Measurements from ENCODE around the gene PLAC1. TPM values are rescaled to one million over a fixed set of nuclear protein-coding genes. Genes with fewer than 3 reads are reported as not detected.

Gene PLAC1
- total RNA-seq, 1 experiment from 2014 or later: 0.34 TPM

DNA sequence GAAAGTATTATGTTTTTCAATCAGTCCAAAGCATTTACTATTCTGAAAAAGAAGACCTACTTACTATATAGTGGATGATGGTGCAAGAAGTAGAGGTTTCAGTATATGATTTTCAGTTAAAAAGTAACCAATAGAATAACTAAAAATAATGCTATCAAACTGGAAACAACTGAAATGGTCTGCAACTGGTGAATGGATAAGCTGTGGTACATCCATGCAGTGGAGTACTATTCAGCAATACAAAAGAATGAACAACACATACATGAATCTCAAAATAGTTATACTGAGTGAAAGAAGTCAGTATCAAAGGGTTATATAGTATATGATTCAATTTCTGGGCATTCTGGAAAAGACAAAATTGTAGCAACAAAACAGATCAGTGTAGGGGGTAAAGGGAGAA is 55.9 kb downstream of the PLAC1 start:
- TF ChIP-seq FOSL1 (IDR thresholded peaks at IDR 0.05; ENCODE audit: low read depth): no peak
- no peak for TF ChIP-seq SRF (IDR thresholded peaks at IDR 0.05; ENCODE audit: low read depth)
- no peak for TF ChIP-seq CTCF (IDR thresholded peaks at IDR 0.05 in 2 of 3, conservative IDR thresholded peaks at IDR 0.05 in 1 of 3; ENCODE audit: borderline replicate concordance in 1 of 3, insufficient read depth in 1 of 3, low read depth in 2 of 3, low read length in 2 of 3)
- no peak for TF ChIP-seq EGR1 (IDR thresholded peaks at IDR 0.05; ENCODE audit: low read depth)
- TF ChIP-seq, protein P1, sequence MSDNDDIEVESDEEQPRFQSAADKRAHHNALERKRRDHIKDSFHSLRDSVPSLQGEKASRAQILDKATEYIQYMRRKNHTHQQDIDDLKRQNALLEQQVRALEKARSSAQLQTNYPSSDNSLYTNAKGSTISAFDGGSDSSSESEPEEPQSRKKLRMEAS (IDR thresholded peaks at IDR 0.05): no peak
- DNase-seq (ENCODE audit: low read depth, low spot score) (no peak), ATAC-seq (no peak)
- H3K79me2 ChIP-seq (ENCODE audit: insufficient read depth, low read length): no peaks in the 10 kb centered on the region
- POLR2A ChIA-PET: no interaction called here
- H3K27me3 ChIP-seq (ENCODE audit: insufficient read depth, low read length): peaks cover 4% of the 10 kb centered on the region; the same call in 1 of the 2 replicates
- peaks cover 22 to 40% of the 10 kb centered on the region in 2 experiments for H3K4me1 ChIP-seq (ENCODE audit: control insufficient read depth in 1 of 2, insufficient read depth in 2 of 2, low read length in 2 of 2)
- no peak overlapping the region for H2AFZ ChIP-seq (ENCODE audit: low read depth, low read length, poor library complexity, severe bottlenecking)
- BruUV-seq (replicated peaks): no TSS peak
- no peaks in the 10 kb centered on the region for H3K36me3 ChIP-seq (ENCODE audit: control insufficient read depth in 1 of 2, insufficient read depth in 2 of 2, low read length in 2 of 2)
- H3K9ac ChIP-seq (ENCODE audit: low read length): no peak overlapping the region
- CTCF ChIA-PET: no interaction called here
- H3K4me3 ChIP-seq (replicated peaks in 1 of 2; ENCODE audit: low read depth in 1 of 2, low read length in 2 of 2): no peak overlapping the region
- H3K4me2 ChIP-seq (ENCODE audit: low read length): no peak overlapping the region
- no peaks in the 10 kb centered on the region for H3K9me3 ChIP-seq (ENCODE audit: control insufficient read depth in 1 of 2, insufficient read depth in 1 of 2, low read depth in 1 of 2, low read length in 2 of 2)
- no peaks in the 10 kb centered on the region for H3K9me2 ChIP-seq (ENCODE audit: insufficient read depth)
- intact Hi-C loops (cut with micrococcal nuclease): no loop called here
- no peak overlapping the region for H3K27ac ChIP-seq (ENCODE audit: low read depth, low read length)
- H4K20me1 ChIP-seq (ENCODE audit: insufficient read depth): no peaks in the 10 kb centered on the region
- RAD21 ChIA-PET (ENCODE audit: low non-redundant PET in 1 of 2, low total read pairs in 2 of 2, uncharacterized antibody in 2 of 2, unreplicated experiment in 2 of 2): no interaction called here

GRCh38 chrX:134601240-134601765 is 57.0 kb downstream of the PLAC1 start:
- ChIA-PET CTCF (no interaction called here), POLR2A (no interaction called here), RAD21 (ENCODE audit: low non-redundant PET in 1 of 2, low total read pairs in 2 of 2, uncharacterized antibody in 2 of 2, unreplicated experiment in 2 of 2) (no interaction called here)
- no peak overlapping the region for H3K9ac ChIP-seq (ENCODE audit: low read length)
- H3K4me2 ChIP-seq (ENCODE audit: low read length): peak overlapping the region; percentile 37; the same call in 1 of the 2 replicates
- ATAC-seq (no peak), DNase-seq (ENCODE audit: low read depth, low spot score) (no peak)
- no peaks in the 10 kb centered on the region for H4K20me1 ChIP-seq (ENCODE audit: insufficient read depth)
- no peaks in the 10 kb centered on the region for H3K9me3 ChIP-seq (ENCODE audit: control insufficient read depth in 1 of 2, insufficient read depth in 1 of 2, low read depth in 1 of 2, low read length in 2 of 2)
- no peaks in the 10 kb centered on the region for H3K9me2 ChIP-seq (ENCODE audit: insufficient read depth)
- peaks cover 22 to 40% of the 10 kb centered on the region in 2 experiments for H3K4me1 ChIP-seq (ENCODE audit: control insufficient read depth in 1 of 2, insufficient read depth in 2 of 2, low read length in 2 of 2)
- no peaks in the 10 kb centered on the region for H3K79me2 ChIP-seq (ENCODE audit: insufficient read depth, low read length)
- no peaks in the 10 kb centered on the region for H3K36me3 ChIP-seq (ENCODE audit: control insufficient read depth in 1 of 2, insufficient read depth in 2 of 2, low read length in 2 of 2)
- no peak overlapping the region for H3K4me3 ChIP-seq (replicated peaks in 1 of 2; ENCODE audit: low read depth in 1 of 2, low read length in 2 of 2)
- no TSS peak for BruUV-seq (replicated peaks)
- intact Hi-C loops (cut with micrococcal nuclease): no loop called here
- H2AFZ ChIP-seq (ENCODE audit: low read depth, low read length, poor library complexity, severe bottlenecking): no peak overlapping the region
- peaks cover 4% of the 10 kb centered on the region; the same call in 1 of the 2 replicates for H3K27me3 ChIP-seq (ENCODE audit: insufficient read depth, low read length)
- no peak overlapping the region for H3K27ac ChIP-seq (ENCODE audit: low read depth, low read length)
- TF ChIP-seq, protein P1 (IDR thresholded peaks at IDR 0.05): no peak
- TF ChIP-seq FOSL1 (IDR thresholded peaks at IDR 0.05; ENCODE audit: low read depth) (no peak), TCF7L2 (IDR thresholded peaks at IDR 0.05; ENCODE audit: borderline replicate concordance, extremely low read depth, insufficient read depth, insufficient read length) (no peak), SP1 (IDR thresholded peaks at IDR 0.05; ENCODE audit: low read depth) (no peak), EZH2 (IDR thresholded peaks at IDR 0.05) (no peak), ZFX (IDR thresholded peaks at IDR 0.05) (no peak), SRF (IDR thresholded peaks at IDR 0.05; ENCODE audit: low read depth) (no peak), JUND (IDR thresholded peaks at IDR 0.05) (no peak), EGR1 (IDR thresholded peaks at IDR 0.05; ENCODE audit: low read depth) (no peak), YY1 (IDR thresholded peaks at IDR 0.05; ENCODE audit: extremely low read depth, insufficient replicate concordance, low read depth, low read length) (no peak)
- TF ChIP-seq, protein P2, sequence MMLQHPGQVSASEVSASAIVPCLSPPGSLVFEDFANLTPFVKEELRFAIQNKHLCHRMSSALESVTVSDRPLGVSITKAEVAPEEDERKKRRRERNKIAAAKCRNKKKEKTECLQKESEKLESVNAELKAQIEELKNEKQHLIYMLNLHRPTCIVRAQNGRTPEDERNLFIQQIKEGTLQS (IDR thresholded peaks at IDR 0.05): no peak
- TF ChIP-seq, protein P3, sequence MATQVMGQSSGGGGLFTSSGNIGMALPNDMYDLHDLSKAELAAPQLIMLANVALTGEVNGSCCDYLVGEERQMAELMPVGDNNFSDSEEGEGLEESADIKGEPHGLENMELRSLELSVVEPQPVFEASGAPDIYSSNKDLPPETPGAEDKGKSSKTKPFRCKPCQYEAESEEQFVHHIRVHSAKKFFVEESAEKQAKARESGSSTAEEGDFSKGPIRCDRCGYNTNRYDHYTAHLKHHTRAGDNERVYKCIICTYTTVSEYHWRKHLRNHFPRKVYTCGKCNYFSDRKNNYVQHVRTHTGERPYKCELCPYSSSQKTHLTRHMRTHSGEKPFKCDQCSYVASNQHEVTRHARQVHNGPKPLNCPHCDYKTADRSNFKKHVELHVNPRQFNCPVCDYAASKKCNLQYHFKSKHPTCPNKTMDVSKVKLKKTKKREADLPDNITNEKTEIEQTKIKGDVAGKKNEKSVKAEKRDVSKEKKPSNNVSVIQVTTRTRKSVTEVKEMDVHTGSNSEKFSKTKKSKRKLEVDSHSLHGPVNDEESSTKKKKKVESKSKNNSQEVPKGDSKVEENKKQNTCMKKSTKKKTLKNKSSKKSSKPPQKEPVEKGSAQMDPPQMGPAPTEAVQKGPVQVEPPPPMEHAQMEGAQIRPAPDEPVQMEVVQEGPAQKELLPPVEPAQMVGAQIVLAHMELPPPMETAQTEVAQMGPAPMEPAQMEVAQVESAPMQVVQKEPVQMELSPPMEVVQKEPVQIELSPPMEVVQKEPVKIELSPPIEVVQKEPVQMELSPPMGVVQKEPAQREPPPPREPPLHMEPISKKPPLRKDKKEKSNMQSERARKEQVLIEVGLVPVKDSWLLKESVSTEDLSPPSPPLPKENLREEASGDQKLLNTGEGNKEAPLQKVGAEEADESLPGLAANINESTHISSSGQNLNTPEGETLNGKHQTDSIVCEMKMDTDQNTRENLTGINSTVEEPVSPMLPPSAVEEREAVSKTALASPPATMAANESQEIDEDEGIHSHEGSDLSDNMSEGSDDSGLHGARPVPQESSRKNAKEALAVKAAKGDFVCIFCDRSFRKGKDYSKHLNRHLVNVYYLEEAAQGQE (IDR thresholded peaks at IDR 0.05; ENCODE audit: low read depth): no peak
